ENCODE measurements around the gene HEXB. TPM values are rescaled to one million over a fixed set of nuclear protein-coding genes. Genes with fewer than 3 reads are reported as not detected.
"Not testable (repeated sequence)": the region's sequence is repeated elsewhere in the genome, so short reads cannot be mapped to it uniquely, and the experiment has no call there.

HEXB gene
- total RNA-seq, 1 experiment from 2014 or later, result 46.8 TPM

DNA sequence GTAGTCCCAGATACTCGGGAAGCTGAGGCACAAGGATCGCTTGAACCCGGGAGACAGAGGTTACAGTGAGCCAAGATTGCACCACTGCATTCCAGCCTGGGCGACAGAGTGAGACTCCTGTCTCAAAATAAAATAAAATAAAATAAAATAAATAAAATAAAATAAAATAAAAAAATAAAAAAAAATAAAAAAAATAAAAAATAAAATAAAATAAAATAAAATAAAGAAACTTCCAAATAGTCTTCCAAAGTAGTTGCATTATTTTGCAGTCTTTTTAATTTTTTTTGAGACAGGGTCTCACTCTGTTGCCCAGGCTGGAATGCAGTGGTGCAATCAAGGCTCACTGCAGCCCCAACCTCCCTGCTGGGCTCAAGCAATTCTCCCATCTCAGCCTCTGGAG lies 63.7 kb downstream of the HEXB start:
- not testable (repeated sequence) for H3K9me3 ChIP-seq (replicated peaks); H3K4me1 ChIP-seq; DNase-seq; H3K27me3 ChIP-seq; H3K4me3 ChIP-seq; H3K27ac ChIP-seq
- peaks cover 66% of the 10 kb centered on the region for H3K36me3 ChIP-seq

- H3K4me3 ChIP-seq, result no peak overlapping the region
- no peaks in the 10 kb centered on the region for H3K9me3 ChIP-seq (replicated peaks)
- no peaks in the 10 kb centered on the region for H3K27me3 ChIP-seq
- 0 out of 2 replicates have a peak, but pooled peaks cover 7% of the 10 kb centered on the region for H3K4me1 ChIP-seq
- H3K27ac ChIP-seq, result no peak overlapping the region
- H3K36me3 ChIP-seq, result peaks cover 56% of the 10 kb centered on the region
- DNase-seq, result no peak
These were observed 76.2 kb downstream of the HEXB start for GRCh38 chr5:74761241-74761640.

DNA sequence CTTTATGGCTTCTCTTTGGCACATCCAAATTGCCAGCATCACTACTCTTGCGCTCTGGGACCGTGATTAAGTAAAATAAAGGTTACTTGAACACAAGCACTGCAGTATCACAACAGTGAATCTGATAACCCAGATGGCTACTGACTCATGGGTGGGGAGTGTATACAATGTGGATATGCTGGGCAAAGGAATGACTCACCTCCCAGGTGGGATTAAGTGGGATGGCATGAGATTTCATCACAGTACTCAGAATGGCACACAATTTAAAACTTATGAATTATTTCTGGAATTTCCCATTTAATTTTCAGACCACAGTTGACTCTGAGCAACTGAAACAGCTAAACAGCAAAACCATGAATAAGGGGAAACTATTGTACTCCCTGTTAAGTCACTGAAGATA lies 77.6 kb downstream of the HEXB start:
- H3K27me3 ChIP-seq, result no peaks in the 10 kb centered on the region
- 0 out of 2 replicates have a peak, but pooled peaks cover 7% of the 10 kb centered on the region for H3K4me1 ChIP-seq
- H3K4me3 ChIP-seq, result no peak overlapping the region
- no peaks in the 10 kb centered on the region for H3K9me3 ChIP-seq (replicated peaks)
- peaks cover 43% of the 10 kb centered on the region for H3K36me3 ChIP-seq
- peak overlapping the region; percentile 35 for H3K27ac ChIP-seq
- DNase-seq, result peak; percentile 27 to 39

DNA sequence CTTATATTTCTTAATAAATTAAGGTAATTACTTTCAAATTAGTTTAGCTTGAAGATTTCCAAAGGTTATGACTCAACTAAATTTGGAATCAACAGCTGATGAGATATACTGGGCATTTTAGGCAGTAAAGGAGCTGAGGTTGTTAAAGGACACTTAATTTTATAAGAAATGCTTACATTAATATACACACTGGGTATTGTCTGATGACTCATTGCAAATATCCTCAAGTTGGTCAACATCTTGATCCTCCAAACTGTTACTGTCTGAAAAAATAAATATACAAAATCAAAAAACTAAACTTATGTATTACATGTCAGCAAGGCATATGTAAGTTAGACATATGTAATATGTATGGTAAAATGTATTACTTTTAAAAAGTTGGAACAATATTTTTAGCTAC lies 78.5 kb downstream of the HEXB start:
- no peaks in the 10 kb centered on the region for H3K27me3 ChIP-seq

GRCh38 chr5:74765201-74765600 lies 80.2 kb downstream of the HEXB start:
- no peak for DNase-seq

More for the DNA sequence above, 78.5 kb downstream of the HEXB start:
- Histone ChIP-seq H3K27ac (peak overlapping the region; percentile 35; the same call in 1 of the 2 replicates), H3K4me1 (peaks cover 13% of the 10 kb centered on the region), H3K36me3 (peaks cover 34% of the 10 kb centered on the region), H3K9me3 (replicated peaks) (no peaks in the 10 kb centered on the region), H3K4me3 (no peak overlapping the region)
- DNase-seq, result no peak

DNA sequence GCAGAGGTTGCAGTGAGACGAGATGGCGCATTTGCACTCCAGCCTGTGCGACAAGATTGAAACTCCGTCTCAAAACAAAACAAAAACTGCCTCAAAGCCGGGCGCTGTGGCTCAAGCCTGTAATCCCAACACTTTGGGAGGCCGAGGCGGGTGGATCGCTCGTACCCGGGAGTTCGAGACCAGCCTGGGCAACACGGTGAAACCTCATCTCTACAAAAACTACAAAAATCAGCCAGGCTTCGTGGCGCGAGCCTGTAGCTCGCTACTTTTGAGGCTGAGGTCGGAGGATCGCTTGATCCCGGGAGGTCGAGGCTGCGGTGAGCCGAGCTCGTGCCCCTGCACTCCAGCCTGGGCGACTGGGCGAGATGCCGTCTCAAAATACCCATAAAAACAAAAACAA lies 80.9 kb downstream of the HEXB start:
- no peaks in the 10 kb centered on the region for H3K27me3 ChIP-seq
- H3K27ac ChIP-seq, result no peak overlapping the region; the same call in 1 of the 2 replicates
- H3K4me3 ChIP-seq, result peak overlapping the region; percentile 91
- no peak for DNase-seq
- H3K36me3 ChIP-seq, result peaks cover 32% of the 10 kb centered on the region
- no peaks in the 10 kb centered on the region for H3K9me3 ChIP-seq (replicated peaks)
- H3K4me1 ChIP-seq, result peaks cover 13% of the 10 kb centered on the region

More at GRCh38 chr5:74765201-74765600, 80.2 kb downstream of the HEXB start:
- H3K27me3 ChIP-seq, result no peaks in the 10 kb centered on the region
- H3K4me3 ChIP-seq, result no peak overlapping the region
- H3K36me3 ChIP-seq, result peaks cover 32% of the 10 kb centered on the region
- peaks cover 13% of the 10 kb centered on the region for H3K4me1 ChIP-seq
- no peak overlapping the region for H3K27ac ChIP-seq
- no peaks in the 10 kb centered on the region for H3K9me3 ChIP-seq (replicated peaks)

- peak overlapping the region; percentile 51 for H3K27ac ChIP-seq
- H3K9me3 ChIP-seq (replicated peaks), result no peaks in the 10 kb centered on the region
- no peaks in the 10 kb centered on the region for H3K27me3 ChIP-seq
- H3K4me1 ChIP-seq, result peaks cover 13% of the 10 kb centered on the region
- H3K36me3 ChIP-seq, result peaks cover 31% of the 10 kb centered on the region
- peak overlapping the region; percentile 91 for H3K4me3 ChIP-seq
- peak; percentile 14 to 57 for DNase-seq
These were observed 81.4 kb downstream of the HEXB start for GRCh38 chr5:74766418-74766848.

DNA sequence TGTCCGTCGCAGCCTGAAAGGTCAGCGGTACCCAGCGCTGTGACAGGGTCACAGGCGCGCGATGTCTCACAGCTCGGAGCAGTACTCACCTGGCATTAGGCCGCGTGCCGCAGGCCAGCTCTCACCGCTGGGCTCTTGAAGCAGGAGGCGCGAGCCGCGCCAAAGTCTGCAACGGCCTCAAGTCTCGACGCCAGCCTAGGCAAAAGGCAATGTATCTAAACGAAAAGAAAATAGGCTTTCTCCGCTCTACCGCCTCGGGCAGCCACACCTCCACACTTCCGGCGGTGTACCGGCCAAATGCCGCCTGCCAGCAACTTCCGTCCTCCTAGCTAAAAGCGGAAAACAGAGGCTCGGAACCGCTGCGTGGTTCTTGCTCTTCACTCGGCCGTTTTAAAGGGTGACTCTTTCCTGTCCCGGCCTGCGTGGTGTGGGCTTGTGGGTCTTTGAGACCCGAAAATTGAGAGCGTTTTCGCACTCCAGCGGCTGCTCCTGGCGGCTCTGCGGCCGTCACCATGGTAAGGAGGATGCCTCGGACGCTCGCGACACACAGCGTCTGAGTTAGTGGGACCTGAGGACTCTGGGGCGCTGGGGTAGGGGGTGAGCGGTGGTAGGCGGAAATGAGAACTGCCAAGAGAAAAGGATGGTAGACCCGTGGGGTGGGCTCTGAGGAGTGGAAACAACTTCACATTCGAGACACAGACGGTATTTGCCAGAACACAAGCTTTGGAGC lies 82.0 kb downstream of the HEXB start, which contains the start of the genes GFM2 and NSA2:
Gene GFM2, minus strand, starts transcription at position 269 of the 730 bp plus-strand sequence. CDS start 3,375 bp downstream, outside the sequence.
Gene NSA2, plus strand, starts transcription at position 401 of the 730 bp plus-strand sequence. Its CDS starts 112 bp downstream, at position 513.
- H3K27me3 ChIP-seq, result no peaks in the 10 kb centered on the region
- H3K9me3 ChIP-seq (replicated peaks), result no peaks in the 10 kb centered on the region
- peaks cover 34% of the 10 kb centered on the region for H3K36me3 ChIP-seq
- DNase-seq, result peak; percentile 92 to 97
- H3K4me1 ChIP-seq, result peaks cover 13% of the 10 kb centered on the region
- H3K27ac ChIP-seq, result peak within 1 kb of the TSS; percentile 51
- H3K4me3 ChIP-seq, result peak within 1 kb of the TSS; percentile 91

GRCh38 chr5:74767579-74767913 lies 82.5 kb downstream of the HEXB start:
- H3K4me1 ChIP-seq, result peaks cover 11% of the 10 kb centered on the region
- no peaks in the 10 kb centered on the region for H3K9me3 ChIP-seq (replicated peaks)
- peaks cover 39% of the 10 kb centered on the region for H3K36me3 ChIP-seq
- H3K27me3 ChIP-seq, result no peaks in the 10 kb centered on the region
- H3K4me3 ChIP-seq, result peak overlapping the region; percentile 91
- peak overlapping the region; percentile 51; the same call in 1 of the 2 replicates for H3K27ac ChIP-seq
- DNase-seq, result no peak

Other genes starting within 250 kb of the HEXB start
- 104 and 109 TPM in 2 replicates for gene ENC1, start 44.5 kb upstream of the HEXB start, total RNA-seq (2014; rRNA removed; shearing (Covaris generic))
- 67.7 and 73.2 TPM in 2 replicates for gene GFM2, start 81.9 kb downstream of the HEXB start, total RNA-seq (2014; rRNA removed; shearing (Covaris generic))
- gene NSA2, start 82.0 kb downstream of the HEXB start, total RNA-seq (2014; rRNA removed; shearing (Covaris generic)), result 162 and 188 TPM in 2 replicates
- gene FAM169A, start 181.2 kb downstream of the HEXB start, total RNA-seq (2014; rRNA removed; shearing (Covaris generic)), result 14.4 and 17.9 TPM in 2 replicates

Measured in SJCRH30 (cell line).